Gastrocnemius medialis (tissue), 4 donors: ENCODE results near the gene RAMACL. TPM values are rescaled to one million over a fixed set of nuclear protein-coding genes. Genes with fewer than 3 reads are reported as not detected.
A peak's percentile ranks its signal among the peaks of the same experiment; 100 is the strongest.
"Not testable (repeated sequence)": the region's sequence is repeated elsewhere in the genome, so short reads cannot be mapped to it uniquely, and the experiment has no call there.

Experiments
- ATAC-seq, 2 donors: fragments of 150-250 bp; one replicate each; pipeline ENCODE4 v1.9.1; 2016
- DNase-seq, 2 donors: peaks; one replicate each; pipeline ENCODE4 v3.0.0-alpha.2; 2019
- H3K27ac ChIP-seq, 4 donors: fragments of 200-600 bp; sonication (generic); 1 replicate in 1 of 4; 2 replicates in 3 of 4; pipeline ENCODE4 v1.5.1; 2016 to 2018; ENCODE audit warnings: mild to moderate bottlenecking in 2 of 4, moderate library complexity in 1 of 4
- H3K27me3 ChIP-seq, 3 donors: fragments of 200-600 bp; sonication (generic) in 2 of 3; 1 replicate in 1 of 3; 2 replicates in 2 of 3; pipeline versions ENCODE4 v1.5.1 to v1.6.0; 2016 to 2019; ENCODE audit warnings: mild to moderate bottlenecking in 1 of 3, moderate library complexity in 1 of 3
- H3K36me3 ChIP-seq, 2 donors: fragments of 200-600 bp; sonication (generic) in 1 of 2; one replicate each; pipeline ENCODE4 v1.5.1; 2017 to 2018
- H3K4me1 ChIP-seq, 2 donors: fragments of 200-600 bp; sonication (generic) in 1 of 2; one replicate each; pipeline ENCODE4 v1.5.1; 2016 to 2017; ENCODE audit warnings: mild to moderate bottlenecking in 2 of 2
- H3K4me3 ChIP-seq, 4 donors: fragments of 200-600 bp; sonication (generic) in 3 of 4; 1 replicate in 1 of 4; 2 replicates in 3 of 4; pipeline ENCODE4 v1.5.1; 2016 to 2019; ENCODE audit warnings: mild to moderate bottlenecking in 2 of 4
- H3K9me3 ChIP-seq, 3 donors: fragments of 200-600 bp; sonication (generic) in 2 of 3; 1 replicate in 1 of 3; 2 replicates in 2 of 3; pipeline ENCODE4 v1.5.1; 2016 to 2019
- CTCF ChIP-seq, 5 experiments: fragments of 450-650 bp in 3 of 5; fragments of 200-600 bp in 2 of 5; sonication (generic) in 2 of 5; IDR thresholded peaks in 4 of 5; conservative IDR thresholded peaks in 1 of 5; 1 replicate in 4 of 5; 2 replicates in 1 of 5; pipeline ENCODE4 v1.5.1; 2016 to 2019; ENCODE audit warnings: antibody characterized with exemption in 5 of 5, mild to moderate bottlenecking in 3 of 5, moderate library complexity in 3 of 5
- POLR2A ChIP-seq, 2 donors: fragments of 450-650 bp; IDR thresholded peaks; one replicate each; pipeline ENCODE4 v1.6.1; 2017; ENCODE audit warnings: antibody characterized with exemption in 2 of 2, mild to moderate bottlenecking in 2 of 2, moderate library complexity in 2 of 2
- in situ Hi-C, 4 donors: fragments of 200-750 bp; cut with MboI; loops; one replicate each; pipeline versions ENCODE4 v1.15.0 to v1.8.0; 2017; ENCODE audit warnings: low sequenced_read_pairs in 4 of 4
- intact Hi-C: fragments of 100-400 bp; cut with DNase I; formaldehyde crosslinking; loops from one replicate; pipeline ENCODE4 v1.15.1; 2023; ENCODE audit warnings: low total_unique reads
- total RNA-seq, 4 donors: library from RNA; depleted of rRNA; stranded (reverse); fragments of >200 nt; gene quantifications; one replicate each; pipeline versions ENCODE4 v1.1.0 to v1.2.3, GENCODE V29; 2016

Gene RAMACL
- total RNA-seq, 4 donors from 2014 or later = 0.18 to 5.6 (median 0.58) TPM

DNA sequence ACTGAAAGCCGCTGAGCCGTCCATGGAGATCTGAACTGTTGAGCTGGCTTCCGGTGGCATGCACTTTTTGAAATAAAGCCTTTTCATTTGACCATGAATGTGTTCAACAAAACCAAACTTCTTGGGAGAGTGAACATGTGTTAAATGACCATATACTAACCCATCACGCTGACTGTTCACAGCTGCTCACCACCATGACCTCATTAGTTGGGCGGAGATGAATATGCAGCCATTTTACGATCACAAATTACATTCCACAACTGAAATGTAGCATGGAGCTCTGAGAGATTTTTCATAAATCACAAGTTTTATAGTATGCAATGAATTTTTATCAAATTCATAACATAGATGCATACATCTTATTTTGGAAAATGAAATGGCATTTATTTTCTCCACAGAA, 4.2 kb downstream of the RAMACL start:
- Histone ChIP-seq H3K9me3 (no peaks in the 10 kb centered on the region), H3K4me1 (peaks cover 0 to 10% of the 10 kb centered on the region in 2 donors), H3K4me3 (no peak overlapping the region), H3K27ac (no peak overlapping the region), H3K36me3 (no peaks in the 10 kb centered on the region), H3K27me3 (no peaks in the 10 kb centered on the region)
- ATAC-seq (no peak), DNase-seq (no peak)
- intact Hi-C loops = no loop called here
- TF ChIP-seq POLR2A (IDR thresholded peaks at IDR 0.05) (no peak), CTCF (IDR thresholded peaks at IDR 0.05 in 4 of 5, conservative IDR thresholded peaks at IDR 0.05 in 1 of 5) (no peak)
- in situ Hi-C loops = no loop called here

- in situ Hi-C loops, ATAC-seq: not testable (repeated sequence)
These were observed 4.7 kb downstream of the RAMACL start for GRCh38 chr6:166581801-166582200.

GRCh38 chr6:166581091-166581511, 5.4 kb downstream of the RAMACL start:
- H3K9me3 ChIP-seq = no peaks in the 10 kb centered on the region

More at GRCh38 chr6:166581801-166582200, 4.7 kb downstream of the RAMACL start:
- H3K4me3 ChIP-seq, intact Hi-C loops, H3K27ac ChIP-seq, DNase-seq, H3K27me3 ChIP-seq, H3K4me1 ChIP-seq, H3K36me3 ChIP-seq, H3K9me3 ChIP-seq: not testable (repeated sequence)

GRCh38 chr6:166580076-166581050, 6.1 kb downstream of the RAMACL start:
- no peaks in the 10 kb centered on the region for H3K36me3 ChIP-seq
- in situ Hi-C loops = no loop called here

More at GRCh38 chr6:166581091-166581511, 5.4 kb downstream of the RAMACL start:
- ATAC-seq (no peak), DNase-seq (no peak)
- Histone ChIP-seq H3K27me3 (no peaks in the 10 kb centered on the region), H3K4me1 (peaks cover 0 to 10% of the 10 kb centered on the region in 2 donors), H3K27ac (no peak overlapping the region), H3K4me3 (no peak overlapping the region), H3K36me3 (no peaks in the 10 kb centered on the region)
- TF ChIP-seq POLR2A (IDR thresholded peaks at IDR 0.05) (no peak), CTCF (IDR thresholded peaks at IDR 0.05 in 4 of 5, conservative IDR thresholded peaks at IDR 0.05 in 1 of 5) (no peak)
- in situ Hi-C loops (no loop called here), intact Hi-C loops (no loop called here)

More at GRCh38 chr6:166580076-166581050, 6.1 kb downstream of the RAMACL start:
- Histone ChIP-seq H3K4me3 (no peak overlapping the region), H3K4me1 (peaks cover 0 to 15% of the 10 kb centered on the region in 2 donors), H3K27ac (peak overlapping the region in 1 of 4 donors; percentile 29), H3K9me3 (no peaks in the 10 kb centered on the region), H3K27me3 (no peaks in the 10 kb centered on the region)
- ATAC-seq = no peak
- TF ChIP-seq POLR2A (IDR thresholded peaks at IDR 0.05) = no peak
- TF ChIP-seq CTCF (IDR thresholded peaks at IDR 0.05 in 4 of 5, conservative IDR thresholded peaks at IDR 0.05 in 1 of 5) = no peak
- no peak for DNase-seq
- intact Hi-C loops = no loop called here
